GM21717 (cell line): ENCODE results near the gene CACNA2D2.

Source experiments
- ATAC-seq: cut with Tn5 transposase; IDR thresholded peaks from one replicate; pipeline ENCODE4 v1.9.1; 2021; ENCODE audit warnings: mild to moderate bottlenecking, moderate library complexity; ENCODE audit not compliant: unreplicated experiment

The CACNA2D2 gene

DNA sequence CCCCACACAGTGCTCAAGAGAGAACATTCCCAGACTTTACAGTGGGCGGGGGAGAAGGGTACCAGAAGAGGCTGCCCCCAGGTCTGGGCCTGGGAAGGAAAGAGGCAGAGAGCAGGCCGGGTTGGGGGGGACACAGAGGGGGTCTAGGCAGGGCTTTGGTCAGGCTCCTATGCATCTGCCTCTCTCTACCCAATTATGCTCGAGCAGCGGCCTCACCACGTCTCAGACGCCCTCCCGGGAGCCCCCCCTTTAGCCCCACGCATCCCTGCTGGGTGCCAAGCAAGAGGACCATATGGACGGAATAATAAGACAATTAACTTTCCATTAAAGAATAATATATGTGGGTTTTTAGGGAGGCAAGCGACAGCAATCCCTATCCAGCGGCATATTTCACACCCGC lies 32.8 kb downstream of the CACNA2D2 start:
- no peak for ATAC-seq

DNA sequence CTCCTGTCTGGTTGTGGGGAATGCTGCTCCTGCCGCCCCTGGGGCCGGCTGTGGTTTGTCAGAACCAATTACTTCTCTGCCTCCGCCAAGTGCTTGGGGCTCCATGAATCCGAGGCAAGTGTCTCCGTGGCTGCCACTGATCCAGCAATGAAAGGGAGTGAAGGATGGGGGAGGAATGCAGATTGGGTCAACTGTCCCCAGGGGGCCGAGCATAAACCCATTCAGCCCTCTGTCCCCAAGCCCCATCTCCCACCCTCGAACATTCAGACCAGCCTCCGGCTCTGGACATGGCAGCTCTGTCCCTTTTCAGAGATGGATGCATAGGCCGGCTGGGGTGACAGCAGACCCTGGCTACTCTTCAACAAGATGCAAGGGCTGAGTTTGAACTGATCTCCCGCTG lies 35.5 kb downstream of the CACNA2D2 start:
- ATAC-seq = no peak

GRCh38 chr3:50466177-50466576 lies 37.3 kb downstream of the CACNA2D2 start:
- ATAC-seq = no peak

DNA sequence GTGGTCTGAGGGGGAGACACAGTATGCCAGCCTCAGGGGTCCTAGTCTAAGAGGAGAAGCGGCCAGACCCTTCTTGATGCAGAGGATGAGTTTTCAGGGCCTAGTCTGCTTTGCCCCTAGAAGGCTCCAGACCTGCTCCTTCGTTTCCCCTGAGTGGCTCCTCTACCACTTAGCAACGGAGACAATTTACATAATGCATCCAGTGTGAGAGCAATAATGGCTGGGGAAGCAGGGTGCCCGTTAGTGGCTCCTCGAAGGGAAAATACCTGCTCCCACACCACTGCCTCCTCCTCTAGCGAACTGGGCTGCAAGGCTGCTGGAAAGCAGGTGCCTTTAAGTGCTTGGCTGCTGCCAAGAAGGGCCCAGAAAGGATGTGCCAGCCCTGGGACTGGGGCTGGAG lies 38.9 kb downstream of the CACNA2D2 start:
- ATAC-seq = no peak

- no peak for ATAC-seq
Observed at GRCh38 chr3:50459785-50460184, 43.6 kb downstream of the CACNA2D2 start.

DNA sequence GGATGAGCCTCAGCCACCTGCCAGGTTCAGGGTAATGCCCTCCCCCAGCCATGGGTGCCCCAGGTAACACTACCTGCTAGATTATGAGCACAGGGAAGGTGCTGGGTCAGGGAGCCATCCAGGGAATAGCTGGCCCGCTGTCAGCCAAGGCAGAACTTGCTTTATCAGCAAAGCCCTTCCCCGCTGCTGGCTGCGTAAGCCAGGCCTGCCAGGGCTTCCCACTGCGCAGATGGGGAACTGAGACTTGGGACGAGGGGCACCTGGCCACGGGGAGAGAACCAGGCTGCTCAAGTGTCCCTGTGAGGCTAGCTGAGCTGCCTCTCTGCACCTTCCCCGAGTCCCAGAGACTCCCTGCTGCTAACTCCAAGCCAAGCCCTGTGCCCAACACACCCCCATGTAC lies 45.4 kb downstream of the CACNA2D2 start:
- ATAC-seq = no peak

DNA sequence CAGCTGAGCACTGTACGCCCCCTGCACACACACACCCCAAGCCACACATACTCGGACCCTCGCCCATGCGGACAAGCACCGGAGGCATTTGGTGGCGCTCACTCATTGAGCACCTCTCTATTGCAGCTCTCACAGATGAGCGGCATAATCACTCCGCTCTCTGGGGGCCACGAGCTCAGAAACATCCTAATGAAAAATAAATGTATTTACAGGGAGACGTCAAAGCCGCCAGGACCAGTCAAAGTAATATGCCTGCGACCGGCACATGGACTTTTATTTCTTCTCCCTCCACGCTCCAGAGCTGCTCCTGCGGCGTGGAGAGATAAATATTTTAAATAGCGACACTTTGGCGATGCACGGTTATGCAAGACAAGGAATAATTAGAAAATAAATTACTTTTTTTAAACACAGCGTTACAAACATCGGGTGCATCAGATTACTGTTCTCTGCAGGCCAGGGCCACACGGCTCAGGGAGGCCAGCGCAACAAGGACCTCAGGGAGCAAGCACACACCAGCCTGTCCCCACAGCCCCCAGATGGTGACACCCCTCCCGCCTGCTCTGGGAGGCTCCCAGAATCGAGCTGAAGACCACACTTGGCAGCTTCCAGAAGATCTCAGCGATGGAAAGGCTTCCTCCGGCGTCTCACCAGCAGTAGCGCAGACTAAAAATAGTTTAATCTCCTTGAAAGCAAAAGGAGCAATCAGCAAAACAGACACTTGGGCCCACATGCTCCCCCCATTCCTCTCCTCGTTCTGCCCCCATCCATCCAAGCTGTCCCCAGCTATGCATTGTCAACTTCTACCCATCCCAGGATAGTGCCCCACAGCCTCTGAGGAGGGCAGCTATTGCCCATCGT lies 48.0 kb downstream of the CACNA2D2 start:
- ATAC-seq = no peak

DNA sequence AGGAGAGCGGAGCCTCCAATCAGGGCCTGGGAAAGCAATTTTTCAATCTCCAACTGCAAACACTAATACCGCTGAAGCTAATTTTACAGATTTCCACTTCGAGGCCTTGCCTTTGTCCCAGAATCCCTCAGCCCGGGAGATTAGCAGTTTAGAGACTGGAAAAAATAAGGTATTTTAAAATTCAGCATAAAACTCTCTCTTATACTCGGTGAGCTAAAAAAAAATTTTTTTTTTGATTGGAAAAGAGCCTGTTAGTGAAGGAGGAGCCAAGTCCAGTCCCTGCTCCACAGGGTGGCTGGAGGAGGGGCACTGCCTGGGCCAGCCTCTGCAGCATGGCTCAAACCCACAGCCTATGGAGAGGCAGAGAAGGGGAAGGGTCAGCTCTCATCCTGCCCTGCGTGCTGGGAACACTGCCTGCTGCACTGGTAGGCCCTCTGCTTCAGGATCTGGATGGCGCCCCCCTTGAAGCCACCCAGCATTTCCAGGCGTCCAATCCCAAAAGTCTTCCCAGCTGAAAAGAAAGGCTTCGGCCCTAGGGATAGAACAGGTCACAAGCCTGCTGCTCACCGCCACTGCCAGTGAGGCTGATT lies 48.9 kb downstream of the CACNA2D2 start:
- ATAC-seq = no peak

DNA sequence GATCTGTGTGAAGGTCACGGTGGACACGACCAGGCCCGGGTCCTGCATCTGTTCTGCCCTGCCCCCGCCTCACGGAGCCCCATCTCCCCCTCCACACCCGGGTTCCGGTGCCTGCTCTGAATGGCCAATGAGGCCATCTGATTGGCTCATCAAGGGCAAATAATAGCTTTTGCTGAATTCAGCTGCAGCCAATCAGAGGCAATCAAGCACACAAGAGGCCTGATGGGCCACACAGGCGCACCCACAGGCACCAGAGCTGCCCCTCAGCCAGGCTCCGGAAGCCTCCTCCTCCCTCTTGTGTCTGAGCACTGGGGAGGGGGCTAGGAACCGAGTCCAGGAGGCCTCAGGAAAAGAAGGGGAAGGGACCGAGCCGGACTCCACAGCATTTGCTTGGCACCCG lies 49.5 kb downstream of the CACNA2D2 start:
- ATAC-seq = no peak

DNA sequence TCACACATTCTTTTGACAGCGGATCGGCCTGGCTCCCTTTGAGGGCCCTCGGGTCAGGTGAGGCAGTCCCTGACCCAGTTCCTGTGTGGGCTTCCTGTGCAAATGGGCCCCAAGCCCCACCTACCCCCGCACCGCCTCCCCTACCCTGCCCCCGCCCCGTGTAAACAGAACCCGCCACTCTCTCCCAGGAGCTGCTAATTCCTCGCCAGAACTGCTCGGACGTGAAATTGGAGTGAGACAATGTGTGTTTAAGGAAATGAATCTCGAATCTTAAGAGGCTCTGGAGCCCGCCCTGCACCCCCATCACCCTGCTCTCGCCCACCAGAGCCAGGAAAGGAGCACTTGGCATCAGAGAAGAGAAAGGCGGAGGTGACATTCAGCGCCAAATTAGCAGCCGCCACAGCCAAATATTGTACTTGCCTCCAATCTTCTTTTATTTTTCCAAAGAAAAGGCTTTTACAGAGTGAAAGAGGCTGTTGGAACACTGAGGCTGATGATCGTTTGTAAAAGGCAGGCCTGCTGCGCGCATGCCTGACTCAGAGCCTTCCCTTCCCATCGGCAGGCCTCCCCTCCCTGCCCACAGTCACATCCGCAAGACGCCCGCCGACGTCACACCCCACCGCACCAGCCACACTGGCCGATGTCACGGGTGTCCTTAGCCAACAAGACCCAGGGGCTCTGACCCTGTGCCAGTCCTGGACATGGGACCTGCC lies 53.1 kb downstream of the CACNA2D2 start:
- ATAC-seq = no peak

DNA sequence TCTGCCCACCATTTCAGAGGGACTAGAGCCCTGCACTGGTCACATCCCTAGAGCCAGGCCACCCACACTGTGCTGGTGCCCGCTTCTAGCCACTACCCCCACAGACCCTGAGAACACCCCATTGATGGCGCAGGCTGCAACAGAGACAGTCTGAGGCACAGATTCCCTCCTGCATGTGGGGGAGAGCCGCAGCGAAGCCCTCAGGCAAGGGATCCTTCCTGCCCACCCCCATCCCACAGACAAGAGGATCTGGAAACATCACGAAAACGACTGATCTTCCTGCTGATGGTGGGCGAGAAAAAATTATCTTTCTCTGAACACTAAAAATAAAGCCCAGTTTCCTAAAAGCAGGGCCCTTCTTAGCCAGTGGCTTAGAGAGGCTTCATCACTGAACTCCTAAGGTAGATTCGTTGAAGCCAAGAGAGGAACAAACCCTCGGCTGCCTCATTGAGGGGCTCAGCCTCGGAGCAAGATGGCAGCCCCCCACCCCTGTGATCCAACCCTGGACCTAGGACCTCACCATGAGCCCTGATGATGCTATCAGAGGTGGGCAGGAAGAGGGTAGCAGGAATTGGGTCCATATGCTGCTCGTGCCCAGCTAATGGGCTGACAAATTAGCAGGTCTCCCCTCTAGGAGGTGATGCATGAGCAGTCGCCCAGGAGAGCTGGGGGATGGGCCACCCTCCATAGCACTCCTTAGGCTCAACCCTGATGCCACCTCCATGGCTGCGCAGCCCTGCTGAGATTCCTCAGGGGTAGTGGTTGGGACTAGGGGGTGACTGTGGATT lies 54.5 kb downstream of the CACNA2D2 start:
- ATAC-seq = no peak

- ATAC-seq = no peak
Observed at GRCh38 chr3:50447290-50447840, 56.1 kb downstream of the CACNA2D2 start.

DNA sequence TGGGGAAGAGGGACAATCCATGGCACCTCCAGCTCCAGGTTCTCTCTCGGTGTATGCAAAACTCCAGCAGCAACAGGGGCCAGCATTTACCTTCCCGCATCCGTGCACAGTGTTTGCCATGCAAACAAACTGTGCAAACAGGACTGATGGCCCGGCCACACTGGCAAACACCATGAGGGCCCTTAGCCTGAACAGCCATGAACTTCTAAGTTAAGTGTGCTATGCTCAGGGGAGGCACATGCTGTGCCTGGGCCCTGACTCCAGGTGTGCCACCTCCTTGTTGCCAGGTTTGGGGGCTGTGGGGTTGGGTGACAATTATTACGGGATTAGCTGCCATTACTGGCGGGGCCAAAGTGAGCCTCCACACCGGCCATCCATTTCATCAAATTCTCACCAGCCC lies 57.5 kb downstream of the CACNA2D2 start:
- ATAC-seq = no peak

DNA sequence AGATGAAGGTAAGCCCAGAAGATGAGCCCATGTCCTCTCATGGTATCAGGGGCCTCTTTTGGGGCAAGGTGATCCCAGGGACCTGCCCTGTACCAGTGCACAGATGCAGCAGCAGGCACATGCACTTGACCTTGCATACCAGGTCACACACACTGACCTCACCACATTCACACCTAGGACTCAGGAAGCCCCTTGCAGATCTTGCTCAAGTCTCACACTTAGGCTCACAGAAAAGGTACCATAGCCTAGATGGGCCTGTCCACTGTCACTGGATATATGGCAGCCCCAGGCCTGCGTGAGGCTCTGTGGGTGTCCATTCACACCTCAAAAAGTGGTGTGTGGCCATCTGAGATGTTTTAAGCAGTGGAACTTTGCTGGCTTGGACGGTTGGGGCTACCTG lies 58.7 kb downstream of the CACNA2D2 start:
- ATAC-seq = no peak

DNA sequence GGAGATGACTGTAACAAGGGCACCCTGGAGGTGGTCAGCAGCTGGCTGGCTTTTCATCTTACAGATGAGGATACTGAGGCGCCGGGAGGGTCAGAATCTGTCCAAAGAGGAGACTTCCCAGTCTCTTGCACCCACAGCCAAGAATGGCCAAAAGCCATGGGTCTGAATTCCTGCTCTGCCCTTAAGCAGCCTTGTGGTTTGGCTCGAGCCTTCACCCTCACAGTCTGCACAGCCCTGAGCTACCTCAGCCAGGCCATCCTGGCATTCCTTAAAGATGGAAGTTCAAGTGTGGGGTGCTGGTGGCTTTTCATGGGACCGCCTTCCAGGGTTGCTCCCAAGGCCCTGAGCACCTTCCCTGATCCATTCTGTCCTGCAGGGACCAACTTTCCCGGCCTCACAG lies 59.2 kb downstream of the CACNA2D2 start:
- ATAC-seq = no peak

DNA sequence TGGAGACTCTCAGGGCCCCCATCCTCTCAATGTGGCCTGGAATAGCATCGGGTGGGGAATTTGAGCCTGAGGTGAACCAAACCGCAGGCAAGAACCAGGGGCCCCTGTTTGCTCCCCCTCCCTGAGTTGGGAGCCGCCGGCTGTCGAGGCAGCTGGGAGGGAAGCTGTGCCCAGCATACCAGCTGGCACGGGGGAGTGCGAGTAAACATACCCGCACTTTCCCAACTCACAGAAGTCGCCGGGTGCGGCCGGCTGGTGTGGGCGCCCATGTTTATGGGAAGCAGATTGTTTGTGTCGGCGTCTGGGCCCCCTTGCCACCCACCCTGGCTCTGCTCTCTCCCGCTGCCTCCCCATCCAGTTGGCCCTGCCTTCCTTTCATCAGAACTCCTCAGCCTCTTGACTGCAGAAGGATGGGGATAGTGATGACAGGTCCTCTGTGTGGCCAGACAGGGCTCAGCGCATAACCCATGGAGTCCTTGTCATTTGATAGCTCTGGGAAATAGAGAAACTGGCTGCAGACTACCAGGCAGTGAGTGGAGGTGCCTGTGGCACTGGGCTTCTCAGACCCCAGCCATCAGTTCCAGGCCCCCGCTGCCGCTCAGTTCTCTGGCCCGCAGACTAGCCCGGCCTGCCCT lies 60.4 kb downstream of the CACNA2D2 start:
- no peak for ATAC-seq

GRCh38 chr3:50441424-50442217 lies 61.8 kb downstream of the CACNA2D2 start:
- no peak for ATAC-seq

GRCh38 chr3:50436114-50436674 lies 67.2 kb downstream of the CACNA2D2 start:
- ATAC-seq = no peak

- ATAC-seq = no peak
Observed at GRCh38 chr3:50435371-50436113, 67.9 kb downstream of the CACNA2D2 start.
